ENCODE results near the gene CDK17.

CDK17 gene

DNA sequence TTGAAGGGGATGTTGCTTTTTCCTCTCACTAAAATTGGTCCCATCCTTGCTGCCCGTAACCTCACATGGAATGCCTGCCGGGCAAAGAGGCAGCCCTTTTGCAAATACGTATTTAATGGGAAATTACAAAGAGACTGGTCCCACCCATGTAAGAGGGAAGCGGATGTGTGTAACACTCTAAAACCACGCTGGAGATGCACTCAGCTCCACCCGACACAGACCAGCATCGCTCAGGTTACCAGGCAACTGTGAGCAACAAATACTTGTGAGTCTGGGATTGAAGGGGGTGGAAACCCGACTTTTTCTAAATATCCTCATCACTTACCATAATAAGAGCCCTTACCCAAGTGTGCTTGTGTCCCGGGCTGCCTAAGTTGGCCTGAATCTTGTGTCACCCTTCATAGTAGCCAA, 158.4 kb downstream of the CDK17 start:
- no peaks in the 10 kb centered on the region for H3K27me3 ChIP-seq (ENCODE audit: insufficient read depth, low read length)
- H2AFZ ChIP-seq (ENCODE audit: low read length, unreplicated experiment): no peak overlapping the region
- no peak overlapping the region for H3K4me3 ChIP-seq (ENCODE audit: low read depth, low read length)
- H3K36me3 ChIP-seq (ENCODE audit: insufficient read depth, low read length): peaks cover 24% of the 10 kb centered on the region; the same call in 1 of the 2 replicates
- H3K4me1 ChIP-seq (ENCODE audit: control insufficient read depth, insufficient read depth, low read length, unreplicated experiment): peaks cover 41% of the 10 kb centered on the region
- peaks cover 88% of the 10 kb centered on the region for H3K79me2 ChIP-seq (ENCODE audit: control insufficient read depth, insufficient read depth, low read length, unreplicated experiment)
- peak overlapping the region; percentile 62 for H3K27ac ChIP-seq (ENCODE audit: low read depth, low read length)

DNA sequence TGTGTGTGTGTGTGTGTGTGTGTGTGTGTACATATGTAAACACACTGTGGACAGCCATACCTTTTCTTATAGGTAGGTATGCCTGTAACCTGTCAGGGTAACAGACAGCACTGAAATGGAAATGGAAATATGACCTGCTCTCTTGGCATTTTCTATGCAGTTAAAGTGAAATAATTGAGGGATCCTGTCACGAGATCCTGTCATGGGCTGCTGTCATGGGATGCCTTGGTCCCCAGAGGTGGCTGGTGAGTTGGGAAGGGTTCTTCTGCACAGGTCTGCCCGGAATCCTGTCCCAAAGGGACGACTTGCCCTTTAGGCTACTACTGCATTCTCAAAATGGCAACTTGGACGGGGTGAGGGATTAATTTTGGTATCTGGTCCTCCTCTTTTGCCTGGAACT, 158.8 kb downstream of the CDK17 start:
- Histone ChIP-seq H3K79me2 (ENCODE audit: control insufficient read depth, insufficient read depth, low read length, unreplicated experiment) (peaks cover 88% of the 10 kb centered on the region), H3K4me1 (ENCODE audit: control insufficient read depth, insufficient read depth, low read length, unreplicated experiment) (peaks cover 44% of the 10 kb centered on the region), H2AFZ (ENCODE audit: low read length, unreplicated experiment) (no peak overlapping the region), H3K36me3 (ENCODE audit: insufficient read depth, low read length) (peaks cover 22% of the 10 kb centered on the region; the same call in 1 of the 2 replicates), H3K27ac (ENCODE audit: low read depth, low read length) (peak overlapping the region; percentile 61), H3K27me3 (ENCODE audit: insufficient read depth, low read length) (no peaks in the 10 kb centered on the region), H3K4me3 (ENCODE audit: low read depth, low read length) (no peak overlapping the region)

DNA sequence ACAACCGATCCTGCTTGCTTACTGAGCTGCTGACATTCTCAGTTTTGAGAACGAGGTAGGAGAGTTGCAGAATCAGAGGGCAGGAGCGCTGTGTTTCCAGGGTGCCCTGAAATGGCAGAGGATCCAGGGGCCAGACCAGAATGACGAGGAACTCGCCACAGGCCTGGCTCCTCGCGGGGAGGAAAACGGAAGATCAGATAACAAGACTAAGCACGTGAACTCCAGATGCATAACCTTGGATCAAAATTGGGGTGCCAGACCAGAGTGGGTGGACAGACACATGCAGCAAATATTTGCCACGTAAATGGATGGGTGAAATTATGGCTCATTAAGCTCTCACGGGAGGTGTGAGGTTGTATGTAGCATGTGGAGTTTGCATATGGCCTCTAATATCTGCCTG, 159.6 kb downstream of the CDK17 start:
- Histone ChIP-seq H3K27ac (ENCODE audit: low read depth, low read length) (peak overlapping the region; percentile 61; the same call in 1 of the 2 replicates), H3K36me3 (ENCODE audit: insufficient read depth, low read length) (peaks cover 20% of the 10 kb centered on the region; the same call in 1 of the 2 replicates), H3K27me3 (ENCODE audit: insufficient read depth, low read length) (no peaks in the 10 kb centered on the region), H3K79me2 (ENCODE audit: control insufficient read depth, insufficient read depth, low read length, unreplicated experiment) (peaks cover 87% of the 10 kb centered on the region), H3K4me1 (ENCODE audit: control insufficient read depth, insufficient read depth, low read length, unreplicated experiment) (peaks cover 52% of the 10 kb centered on the region), H2AFZ (ENCODE audit: low read length, unreplicated experiment) (no peak overlapping the region), H3K4me3 (ENCODE audit: low read depth, low read length) (no peak overlapping the region)

DNA sequence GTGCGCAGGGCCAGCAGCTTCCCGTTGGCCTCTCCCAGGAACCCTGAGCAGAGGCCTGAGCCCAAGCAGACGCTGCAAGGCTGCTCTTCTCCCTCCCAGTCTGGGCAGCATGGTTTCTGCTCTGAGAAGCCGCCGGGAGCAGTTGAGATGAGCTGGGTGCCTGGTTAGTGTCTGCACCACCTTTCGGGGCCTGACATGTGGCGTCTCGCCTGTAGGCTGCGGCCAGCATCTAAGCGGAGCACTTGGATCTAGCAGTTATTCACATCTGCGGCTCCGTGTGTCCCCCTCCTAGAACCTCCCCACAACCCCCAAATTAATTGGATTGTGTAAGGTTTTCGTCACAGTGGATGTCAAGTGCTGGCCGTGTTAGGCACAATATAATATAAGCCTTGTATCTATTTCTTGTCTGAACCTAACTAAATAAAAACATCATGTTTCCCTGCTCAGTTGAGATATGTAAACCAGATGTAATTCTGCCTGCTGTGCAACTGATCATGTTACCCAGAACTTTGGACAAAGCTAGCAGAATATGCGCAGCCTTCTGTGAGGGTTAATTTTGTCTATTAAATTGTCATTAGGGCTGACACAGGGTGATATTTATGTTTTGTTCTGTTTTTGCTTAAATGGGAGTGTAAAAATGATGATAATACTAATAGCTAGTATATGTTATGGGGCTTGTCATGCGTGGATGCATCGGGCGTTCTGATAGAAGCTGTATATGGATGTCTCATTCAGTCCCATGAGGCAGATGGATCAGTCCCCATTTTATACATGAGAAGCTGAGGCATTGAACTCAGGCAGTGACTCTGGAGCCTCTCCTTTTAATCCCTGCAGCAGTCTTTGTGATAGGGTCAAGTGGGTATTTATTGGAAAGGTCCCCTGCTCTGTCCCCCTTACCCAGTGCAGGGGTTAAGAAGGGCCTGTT, 160.3 kb downstream of the CDK17 start:
- peak overlapping the region; percentile 61; the same call in 1 of the 2 replicates for H3K27ac ChIP-seq (ENCODE audit: low read depth, low read length)

DNA sequence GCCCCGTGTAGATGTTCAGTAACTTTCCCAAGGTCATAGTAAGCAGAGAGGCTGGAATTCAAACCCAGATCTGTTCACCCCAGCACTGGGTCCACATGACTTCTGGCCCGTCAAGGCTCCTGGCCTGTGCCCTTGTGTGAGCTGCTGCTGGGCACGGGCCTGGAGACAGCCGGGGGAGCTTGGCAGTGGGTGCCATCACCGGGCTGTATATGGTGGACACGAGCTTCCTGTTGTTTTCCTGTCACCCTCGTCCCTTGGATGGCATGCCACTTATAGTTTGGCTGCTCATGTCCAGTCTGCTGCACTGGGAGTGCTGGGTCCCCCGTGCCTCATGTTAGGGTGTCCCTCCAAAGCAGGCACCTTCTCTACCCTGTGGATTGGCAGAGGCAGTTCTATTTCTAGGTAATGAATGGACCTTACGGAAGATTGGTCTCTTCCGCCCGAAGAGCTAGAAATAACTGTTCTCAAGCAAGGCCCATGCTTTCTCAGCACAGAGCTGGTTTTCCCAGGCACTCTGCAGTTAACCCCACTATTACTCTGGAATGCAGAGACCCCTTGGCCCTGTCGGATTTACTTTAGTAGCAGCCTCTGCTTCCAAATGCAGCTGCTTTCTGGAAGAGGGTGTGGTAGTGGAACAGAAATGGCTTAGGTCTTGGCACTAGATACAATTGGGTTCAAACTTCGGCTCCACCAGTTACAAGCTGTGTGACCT, 161.7 kb downstream of the CDK17 start:
- Histone ChIP-seq H3K27me3 (ENCODE audit: insufficient read depth, low read length) (no peaks in the 10 kb centered on the region), H3K27ac (ENCODE audit: low read depth, low read length) (peak overlapping the region; percentile 97), H3K79me2 (ENCODE audit: control insufficient read depth, insufficient read depth, low read length, unreplicated experiment) (peaks cover 86% of the 10 kb centered on the region), H2AFZ (ENCODE audit: low read length, unreplicated experiment) (no peak overlapping the region), H3K36me3 (ENCODE audit: insufficient read depth, low read length) (peaks cover 12% of the 10 kb centered on the region; the same call in 1 of the 2 replicates), H3K4me1 (ENCODE audit: control insufficient read depth, insufficient read depth, low read length, unreplicated experiment) (peaks cover 70% of the 10 kb centered on the region), H3K4me3 (ENCODE audit: low read depth, low read length) (no peak overlapping the region)

More for the DNA sequence above, 160.3 kb downstream of the CDK17 start:
- H3K79me2 ChIP-seq (ENCODE audit: control insufficient read depth, insufficient read depth, low read length, unreplicated experiment): peaks cover 86% of the 10 kb centered on the region
- H3K27me3 ChIP-seq (ENCODE audit: insufficient read depth, low read length): no peaks in the 10 kb centered on the region
- peaks cover 13% of the 10 kb centered on the region; the same call in 1 of the 2 replicates for H3K36me3 ChIP-seq (ENCODE audit: insufficient read depth, low read length)
- H3K4me1 ChIP-seq (ENCODE audit: control insufficient read depth, insufficient read depth, low read length, unreplicated experiment): peaks cover 58% of the 10 kb centered on the region
- H2AFZ ChIP-seq (ENCODE audit: low read length, unreplicated experiment): no peak overlapping the region
- no peak overlapping the region for H3K4me3 ChIP-seq (ENCODE audit: low read depth, low read length)

DNA sequence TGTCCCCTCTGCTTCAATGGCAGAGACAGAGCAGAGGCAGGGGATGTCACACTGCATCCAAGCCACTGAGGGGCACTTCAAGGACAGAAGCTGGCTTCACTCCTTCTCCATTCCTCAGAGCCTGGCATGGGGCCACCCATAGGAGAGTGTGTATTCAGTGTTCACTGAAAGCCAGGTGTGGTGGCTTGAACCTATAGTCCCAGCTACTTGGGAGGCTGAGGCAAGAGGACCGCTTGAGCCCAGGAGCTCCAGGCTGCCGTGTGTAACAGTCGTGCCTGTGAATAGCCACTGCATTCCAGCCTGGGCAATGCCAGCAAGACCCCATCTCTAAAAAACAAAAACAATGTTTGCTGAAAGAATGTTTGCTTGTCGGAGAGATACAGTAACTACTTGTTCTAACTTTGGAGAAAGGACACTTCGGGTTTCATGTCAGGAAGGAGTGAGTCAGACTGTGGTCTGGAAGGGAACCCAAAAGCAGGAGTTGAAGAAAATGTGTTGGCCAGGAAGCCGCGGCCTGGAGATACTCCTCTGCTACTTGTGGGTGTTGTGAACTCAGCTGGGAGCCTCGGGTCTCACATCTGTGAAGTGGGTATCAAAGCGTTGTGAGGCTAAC, 162.7 kb downstream of the CDK17 start:
- H2AFZ ChIP-seq (ENCODE audit: low read length, unreplicated experiment): no peak overlapping the region
- peak overlapping the region; percentile 97 for H3K27ac ChIP-seq (ENCODE audit: low read depth, low read length)
- H3K27me3 ChIP-seq (ENCODE audit: insufficient read depth, low read length): no peaks in the 10 kb centered on the region
- H3K4me3 ChIP-seq (ENCODE audit: low read depth, low read length): peak overlapping the region; percentile 26; the same call in 1 of the 2 replicates
- H3K4me1 ChIP-seq (ENCODE audit: control insufficient read depth, insufficient read depth, low read length, unreplicated experiment): peaks cover 71% of the 10 kb centered on the region
- peaks cover 83% of the 10 kb centered on the region for H3K79me2 ChIP-seq (ENCODE audit: control insufficient read depth, insufficient read depth, low read length, unreplicated experiment)
- peaks cover 8% of the 10 kb centered on the region; the same call in 1 of the 2 replicates for H3K36me3 ChIP-seq (ENCODE audit: insufficient read depth, low read length)

DNA sequence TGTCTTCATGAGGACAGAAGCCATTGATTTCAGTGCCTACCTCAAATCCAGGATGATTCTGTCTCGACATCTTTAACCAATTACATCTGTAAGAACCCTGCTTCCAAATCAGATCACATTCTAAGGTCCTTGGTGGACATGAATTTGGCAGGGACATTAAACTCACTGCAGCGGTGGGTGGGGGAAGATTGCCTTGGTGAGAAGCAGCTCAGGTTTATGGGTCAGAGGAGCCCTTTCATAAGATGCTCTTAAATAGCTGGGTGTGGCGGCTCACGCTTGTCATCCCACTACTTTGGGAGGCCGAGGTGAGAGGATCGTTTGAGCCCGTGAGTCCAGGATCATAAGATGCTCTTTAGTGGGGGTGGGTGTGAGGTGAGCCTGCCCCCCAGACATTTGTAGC, 163.2 kb downstream of the CDK17 start:
- Histone ChIP-seq H3K27ac (ENCODE audit: low read depth, low read length) (peak overlapping the region; percentile 97), H3K4me1 (ENCODE audit: control insufficient read depth, insufficient read depth, low read length, unreplicated experiment) (peaks cover 66% of the 10 kb centered on the region), H2AFZ (ENCODE audit: low read length, unreplicated experiment) (no peak overlapping the region), H3K4me3 (ENCODE audit: low read depth, low read length) (peak overlapping the region; percentile 26; the same call in 1 of the 2 replicates), H3K27me3 (ENCODE audit: insufficient read depth, low read length) (no peaks in the 10 kb centered on the region), H3K79me2 (ENCODE audit: control insufficient read depth, insufficient read depth, low read length, unreplicated experiment) (peaks cover 80% of the 10 kb centered on the region), H3K36me3 (ENCODE audit: insufficient read depth, low read length) (peaks cover 8% of the 10 kb centered on the region; the same call in 1 of the 2 replicates)

DNA sequence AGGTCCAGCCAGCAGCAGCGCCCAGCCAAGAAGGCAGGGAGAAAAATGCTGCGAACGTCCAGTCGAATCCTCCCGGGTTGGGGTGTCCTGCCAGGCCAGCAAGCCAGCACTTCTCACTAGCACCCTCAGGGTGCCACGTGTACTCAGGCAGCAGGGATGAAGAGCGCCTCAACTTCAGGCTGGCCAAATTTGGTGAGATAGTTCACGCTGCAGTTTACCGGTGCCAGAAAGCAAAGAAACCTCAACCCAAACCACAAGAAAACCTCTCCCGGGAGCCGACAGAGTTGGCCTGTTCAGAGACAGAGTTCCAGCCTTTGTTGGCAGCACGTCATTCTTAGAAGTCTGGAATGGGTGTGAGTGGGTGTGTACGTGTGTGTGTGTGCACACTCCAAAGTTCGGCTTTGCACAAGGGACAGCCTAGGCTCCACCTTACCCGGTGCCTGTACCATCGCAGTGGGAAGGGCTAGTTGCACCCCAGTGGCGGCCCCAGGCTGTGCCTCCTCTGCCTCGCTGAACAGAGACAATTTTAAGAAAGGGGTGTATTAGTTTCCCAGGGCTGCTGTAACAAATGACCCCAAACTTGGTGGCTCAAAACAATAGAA, 163.9 kb downstream of the CDK17 start:
- peaks cover 59% of the 10 kb centered on the region for H3K4me1 ChIP-seq (ENCODE audit: control insufficient read depth, insufficient read depth, low read length, unreplicated experiment)
- H2AFZ ChIP-seq (ENCODE audit: low read length, unreplicated experiment): no peak overlapping the region
- H3K27me3 ChIP-seq (ENCODE audit: insufficient read depth, low read length): no peaks in the 10 kb centered on the region
- H3K36me3 ChIP-seq (ENCODE audit: insufficient read depth, low read length): peaks cover 3% of the 10 kb centered on the region; the same call in 1 of the 2 replicates
- peak overlapping the region; percentile 97 for H3K27ac ChIP-seq (ENCODE audit: low read depth, low read length)
- H3K79me2 ChIP-seq (ENCODE audit: control insufficient read depth, insufficient read depth, low read length, unreplicated experiment): peaks cover 80% of the 10 kb centered on the region
- H3K4me3 ChIP-seq (ENCODE audit: low read depth, low read length): no peak overlapping the region

DNA sequence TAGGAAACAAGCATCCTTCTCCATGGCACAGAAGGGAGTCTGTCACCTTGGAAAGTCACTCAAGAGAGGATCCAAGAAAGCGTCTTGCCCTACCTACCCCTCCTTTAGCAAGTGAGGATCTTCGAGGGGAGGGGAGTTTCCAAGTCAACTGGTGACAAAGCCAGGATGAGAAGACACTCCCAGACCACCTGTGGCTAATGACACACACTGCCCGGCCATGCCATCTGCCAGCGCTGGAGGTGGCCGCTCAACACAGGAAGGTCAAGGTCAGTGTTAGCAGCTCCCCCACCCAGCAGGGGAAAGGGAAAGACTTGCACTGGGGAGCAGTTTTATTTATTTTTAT, 164.8 kb downstream of the CDK17 start:
- H2AFZ ChIP-seq (ENCODE audit: low read length, unreplicated experiment): no peak overlapping the region
- H3K4me1 ChIP-seq (ENCODE audit: control insufficient read depth, insufficient read depth, low read length, unreplicated experiment): peaks cover 58% of the 10 kb centered on the region
- no peaks in the 10 kb centered on the region for H3K27me3 ChIP-seq (ENCODE audit: insufficient read depth, low read length)
- peaks cover 3% of the 10 kb centered on the region; the same call in 1 of the 2 replicates for H3K36me3 ChIP-seq (ENCODE audit: insufficient read depth, low read length)
- H3K4me3 ChIP-seq (ENCODE audit: low read depth, low read length): no peak overlapping the region
- H3K27ac ChIP-seq (ENCODE audit: low read depth, low read length): peak overlapping the region; percentile 97
- peaks cover 81% of the 10 kb centered on the region for H3K79me2 ChIP-seq (ENCODE audit: control insufficient read depth, insufficient read depth, low read length, unreplicated experiment)
